GM19467 (cell line): ENCODE results near the gene ZNF674.
A peak's percentile ranks its signal among the peaks of the same experiment; 100 is the strongest.
"Not testable (repeated sequence)": the region's sequence is repeated elsewhere in the genome, so short reads cannot be mapped to it uniquely, and the experiment has no call there.

Experiments
- ATAC-seq: cut with Tn5 transposase; IDR thresholded peaks from one replicate; pipeline ENCODE4 v1.9.1; 2021; ENCODE audit warnings: mild to moderate bottlenecking, moderate library complexity; ENCODE audit not compliant: unreplicated experiment

Gene ZNF674

GRCh38 chrX:46571423-46572339, 26.5 kb upstream of the ZNF674 start:
- no peak for ATAC-seq

DNA sequence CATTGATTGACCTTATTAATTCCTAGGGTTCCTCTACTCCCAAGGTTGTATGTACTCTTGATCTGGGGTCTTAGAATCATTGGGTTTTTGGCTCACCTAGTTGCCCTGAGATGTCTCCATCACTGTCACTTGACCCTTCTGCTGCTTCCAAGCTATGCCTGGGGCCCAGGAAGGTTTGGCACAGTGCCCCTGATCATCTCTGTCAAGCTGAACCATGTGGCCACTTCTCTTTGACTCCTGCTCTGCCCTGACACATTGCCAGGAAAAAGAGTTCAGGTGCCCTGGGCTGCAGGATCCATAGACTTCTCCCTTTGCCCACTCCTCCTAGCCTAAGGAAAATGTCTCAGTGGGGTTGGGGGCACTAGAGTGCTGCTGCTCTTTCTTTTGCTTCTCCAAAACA, 24.4 kb upstream of the ZNF674 start:
- ATAC-seq = no peak

DNA sequence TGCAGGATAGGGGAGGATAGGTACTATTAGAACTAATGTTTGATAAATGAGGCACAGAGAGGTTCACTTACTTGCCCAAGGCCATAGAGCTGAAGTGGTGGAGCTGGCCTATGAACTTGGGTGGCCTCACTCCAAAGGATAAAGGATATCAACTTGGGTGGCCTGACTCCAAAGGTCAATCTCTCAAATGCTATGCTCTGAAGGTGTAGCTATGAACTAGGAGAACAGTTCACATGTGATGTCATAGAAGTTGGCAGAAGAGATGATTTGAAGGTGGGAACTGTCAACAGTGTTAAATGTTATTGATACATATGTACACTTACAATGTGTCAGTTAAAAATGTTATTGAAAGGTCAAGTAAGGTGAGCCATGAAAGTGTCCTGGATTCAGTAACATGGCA, 22.2 kb upstream of the ZNF674 start:
- ATAC-seq = no peak

GRCh38 chrX:46561824-46562657, 16.8 kb upstream of the ZNF674 start:
- ATAC-seq = peak; percentile 95

GRCh38 chrX:46559062-46559461, 13.8 kb upstream of the ZNF674 start:
- no peak for ATAC-seq

GRCh38 chrX:46554942-46555341, 9.7 kb upstream of the ZNF674 start:
- ATAC-seq = no peak

- no peak for ATAC-seq
These were observed 8.7 kb upstream of the ZNF674 start for GRCh38 chrX:46553935-46554334.

DNA sequence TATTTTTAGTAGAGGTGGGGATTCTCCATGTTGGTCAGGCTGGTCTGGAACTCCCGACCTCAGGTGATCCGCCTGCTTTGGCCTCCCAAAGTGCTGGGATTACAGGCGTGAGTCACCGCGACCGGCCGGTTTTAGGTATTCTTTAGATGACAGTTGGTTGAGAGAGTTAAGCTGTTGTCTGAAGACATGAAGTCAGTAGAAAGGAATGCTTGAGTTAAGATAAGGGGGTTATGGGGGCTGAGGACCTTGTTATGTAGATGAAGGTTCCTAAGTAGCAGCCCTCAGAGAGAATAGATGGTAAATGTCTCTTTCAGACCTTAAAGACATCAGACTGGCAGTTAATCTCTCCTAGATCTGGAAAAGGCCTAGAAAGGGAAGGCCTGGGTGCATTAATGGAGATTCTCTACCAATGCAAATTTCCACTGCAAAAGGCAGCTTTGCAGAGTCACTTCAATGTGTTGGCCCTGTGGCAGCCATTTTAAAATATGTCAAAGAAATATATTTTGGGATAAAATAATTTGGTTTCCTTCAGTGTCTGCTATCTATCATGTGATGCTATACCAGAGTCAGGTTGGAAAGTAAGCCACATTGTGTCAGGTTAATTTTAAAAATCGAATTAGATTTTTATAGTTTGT, 6.4 kb upstream of the ZNF674 start:
- no peak for ATAC-seq

GRCh38 chrX:46549914-46550313, 4.7 kb upstream of the ZNF674 start:
- ATAC-seq = no peak

DNA sequence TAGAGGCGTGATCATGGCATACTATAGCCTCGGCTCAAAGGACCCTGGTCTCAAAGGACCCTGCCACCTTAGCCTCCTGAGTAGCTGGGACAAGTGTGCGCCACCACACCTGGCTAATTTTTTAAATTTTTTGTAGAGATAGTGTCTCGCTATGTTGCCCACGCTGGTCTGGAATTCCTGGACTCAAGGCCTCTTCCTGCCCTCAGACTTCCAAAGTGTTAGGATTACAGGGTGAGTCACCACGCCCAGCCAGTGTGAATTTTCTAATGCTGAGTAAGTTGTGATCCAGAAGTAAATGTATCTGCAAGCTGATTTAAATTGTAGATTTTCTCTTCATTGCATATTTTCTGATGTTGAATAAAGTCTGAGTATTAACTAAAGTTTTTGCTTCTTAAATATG, 2.6 kb upstream of the ZNF674 start:
- no peak for ATAC-seq

GRCh38 chrX:46544527-46544926, 694 bp downstream of the ZNF674 start:
- not testable (repeated sequence) for ATAC-seq

DNA sequence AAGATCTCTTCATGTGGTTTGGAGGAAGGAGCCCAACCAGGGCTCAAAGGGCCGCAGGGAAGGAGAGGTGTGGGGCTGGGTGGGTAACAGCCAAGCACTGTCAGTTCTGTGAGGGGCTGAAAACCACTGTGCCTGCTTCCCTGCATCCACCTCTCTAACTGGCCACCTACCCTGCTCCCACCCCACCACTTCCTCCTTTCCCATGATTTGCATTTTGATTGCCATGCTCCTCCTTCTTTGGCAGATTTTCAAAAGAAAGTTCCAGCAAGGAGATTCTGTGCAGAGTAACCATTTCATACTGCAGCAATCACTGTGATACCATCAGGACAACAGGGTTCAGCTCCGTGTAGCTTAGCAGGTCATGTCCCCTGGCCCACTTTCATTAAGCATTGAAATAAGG, 1.8 kb downstream of the ZNF674 start:
- ATAC-seq = no peak

- ATAC-seq = no peak
These were observed 13.8 kb downstream of the ZNF674 start for GRCh38 chrX:46531442-46531841.

DNA sequence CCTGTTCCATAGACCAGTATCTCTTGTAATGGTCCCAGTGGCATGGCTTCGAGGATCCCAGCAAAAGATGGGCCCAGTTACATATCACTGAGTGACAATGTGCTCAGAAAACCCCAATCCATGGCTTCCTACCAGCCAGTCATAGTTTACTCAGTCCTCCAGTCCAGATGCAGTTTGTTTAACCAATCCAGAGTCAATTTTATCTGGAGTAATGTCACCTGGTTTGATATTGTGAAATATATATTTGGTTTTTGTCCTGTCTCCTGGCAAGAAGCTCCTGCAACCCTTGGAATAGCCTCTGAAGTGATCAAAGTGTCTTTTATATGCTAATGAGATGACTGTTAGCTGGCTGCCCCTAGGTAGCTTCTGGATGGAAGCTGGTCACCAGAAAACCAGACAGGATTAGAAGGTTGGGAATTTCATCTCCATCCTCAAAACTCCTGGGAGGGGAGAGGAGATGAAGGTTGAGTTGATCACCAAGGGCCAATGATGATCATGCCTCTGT, 14.8 kb downstream of the ZNF674 start:
- not testable (repeated sequence) for ATAC-seq

DNA sequence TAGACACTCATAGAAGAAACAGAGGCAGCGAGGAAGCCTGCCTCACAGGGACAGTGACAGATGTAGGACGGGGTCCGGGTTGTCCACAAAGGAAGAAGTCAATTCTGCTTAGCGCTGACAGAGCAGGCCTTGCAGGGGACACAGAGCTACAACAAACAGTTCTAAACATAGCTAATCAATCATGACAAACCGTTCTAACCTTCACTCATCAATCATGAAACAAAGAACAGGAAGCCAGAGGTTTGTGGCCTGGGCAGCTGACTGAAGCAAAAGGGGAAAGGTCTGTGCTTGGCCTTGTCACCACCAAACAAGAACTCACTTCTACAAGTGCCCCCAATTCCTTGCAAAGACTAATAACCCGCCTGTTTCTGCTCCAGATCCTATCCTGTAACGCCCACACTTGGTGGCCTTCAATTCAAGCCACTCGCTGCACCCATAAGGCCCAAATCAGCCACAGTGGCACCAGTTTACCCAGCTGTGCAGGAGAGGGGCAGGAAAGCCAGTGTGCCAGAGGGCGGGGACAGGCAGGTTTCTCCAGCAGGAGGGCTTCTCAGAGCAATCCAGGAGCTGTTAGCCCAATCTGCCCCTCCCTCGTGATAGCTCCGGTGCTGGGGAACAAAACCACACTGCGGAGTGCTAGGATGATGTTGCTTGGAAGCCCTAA, 15.3 kb downstream of the ZNF674 start:
- not testable (repeated sequence) for ATAC-seq

- ATAC-seq = not testable (repeated sequence)
These were observed 16.6 kb downstream of the ZNF674 start for GRCh38 chrX:46528640-46529039.

GRCh38 chrX:46506076-46506475, 39.1 kb downstream of the ZNF674 start:
- no peak for ATAC-seq

GRCh38 chrX:46502848-46503247, 42.4 kb downstream of the ZNF674 start:
- no peak for ATAC-seq

DNA sequence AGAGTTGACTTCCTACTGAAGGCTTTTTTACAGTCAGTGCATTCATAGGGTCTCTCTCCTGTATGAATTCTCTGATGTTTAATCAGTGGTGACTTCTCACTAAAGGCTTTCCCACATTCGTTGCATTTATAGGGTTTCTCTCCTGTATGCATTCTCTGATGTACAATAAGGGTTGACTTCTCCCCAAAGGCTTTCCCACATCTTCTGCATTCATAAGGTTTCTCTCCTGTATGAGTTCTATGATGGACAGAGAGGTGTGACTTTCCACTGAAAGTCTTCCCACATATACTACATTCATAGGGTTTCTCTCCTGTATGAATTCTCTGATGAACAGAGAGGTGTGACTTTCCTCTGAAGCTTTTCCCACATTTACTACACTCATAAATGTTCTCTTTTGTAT, 45.2 kb downstream of the ZNF674 start:
- ATAC-seq = no peak

DNA sequence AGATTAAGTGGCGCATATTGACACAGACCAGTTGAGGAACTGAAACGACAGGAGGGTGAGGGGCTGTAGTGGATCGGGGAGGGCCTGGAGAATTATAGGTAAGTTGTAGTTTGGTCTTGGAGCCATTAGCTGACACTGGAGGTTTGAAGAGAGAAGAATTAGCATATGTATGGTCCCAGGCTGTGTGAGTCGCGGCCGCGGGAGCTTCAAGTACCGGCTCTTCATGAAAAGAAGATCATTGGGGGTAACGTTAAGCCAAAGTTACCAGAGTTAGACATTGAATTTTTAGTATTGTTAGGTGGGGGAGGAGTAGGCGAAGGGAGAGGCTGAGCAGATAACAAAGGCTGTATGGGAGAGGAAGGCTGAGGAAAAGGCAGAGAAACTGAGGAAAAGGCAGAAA, 56.5 kb downstream of the ZNF674 start:
- no peak for ATAC-seq

GRCh38 chrX:46485897-46486296, 59.3 kb downstream of the ZNF674 start:
- ATAC-seq = no peak
